ENCODE measurements around the gene LGALS1. TPM values are rescaled to one million over a fixed set of nuclear protein-coding genes. Genes with fewer than 3 reads are reported as not detected.

Gene LGALS1
- total and polyA plus RNA-seq, 9 of the 15 experiments (the other 6 are each of a cell fraction or from before 2014, with no cell fraction given): 160 to 800 (median 330) TPM

- no peak overlapping the region for H2AFZ ChIP-seq (ENCODE audit: low read depth, low read length)
- TF ChIP-seq USF2 (CRISPR knock-in tag; IDR thresholded peaks at IDR 0.05) (peak; percentile 26; the same call in 1 of the 2 replicates), SPI1 (IDR thresholded peaks at IDR 0.05; ENCODE audit: borderline replicate concordance, low read depth, low read length) (peak; percentile 77), PRMT5 (CRISPR knock-in tag; IDR thresholded peaks at IDR 0.05) (no peak)
- H3K27me3 ChIP-seq (ENCODE audit: control insufficient read depth in 2 of 2, insufficient read depth in 2 of 2, low read length in 2 of 2): 0 out of 5 replicates have a peak, but pooled peaks cover 0 to 4% of the 10 kb centered on the region in 2 experiments
- no peaks in the 10 kb centered on the region for H3K36me3 ChIP-seq (ENCODE audit: control insufficient read depth, insufficient read depth, low read length)
- no peaks in the 10 kb centered on the region for H3K9me3 ChIP-seq (replicated peaks; ENCODE audit: control insufficient read depth, insufficient read depth, low read depth, low read length)
- in situ Hi-C loops (cut with MboI) (no loop called here), intact Hi-C loops (cut with micrococcal nuclease) (no loop called here)
- CTCF ChIA-PET (ENCODE audit: low intra/inter-chr PET ratio): no interaction called here
- no peaks in the 10 kb centered on the region for H3K79me2 ChIP-seq (ENCODE audit: control insufficient read depth, insufficient read depth, low read length)
- H3K4me1 ChIP-seq (replicated peaks in 1 of 2; ENCODE audit: control insufficient read depth in 2 of 2, insufficient read depth in 2 of 2, low read length in 2 of 2): peaks cover 0 to 23% of the 10 kb centered on the region in 2 experiments; a peak in 2 of 5 replicates
- ATAC-seq (no peak), DNase-seq (ENCODE audit: extremely low read depth in 1 of 4, low spot score in 3 of 4) (no peak), FAIRE-seq (no peak)
- no peak overlapping the region for H3K4me3 ChIP-seq
- H3K9ac ChIP-seq (ENCODE audit: insufficient read depth in 1 of 2, low read depth in 2 of 2, low read length in 2 of 2): no peak overlapping the region
- POLR2A ChIA-PET: interaction anchor here (0.6 kb wide), 1 partner anchor 12 kb away, joined by 3 read pairs; the partner anchor contains the start of gene TRIOBP
- no TSS peak for BruUV-seq (replicated peaks)
- H3K27ac ChIP-seq (ENCODE audit: extremely low read depth, low read depth, low read length): no peak overlapping the region
- WGBS (ENCODE audit: insufficient coverage, low coverage, missing lambda C conversion rate): 52% methylated on average over 18 of the region's 25 CpGs
- H4K20me1 ChIP-seq (replicated peaks; ENCODE audit: control insufficient read depth, insufficient read depth, low read length): no peaks in the 10 kb centered on the region
- H3K4me2 ChIP-seq (ENCODE audit: insufficient read depth, low read length): no peak overlapping the region
- H3K9me1 ChIP-seq (ENCODE audit: control insufficient read depth, insufficient read depth, low read length): no peaks in the 10 kb centered on the region
These were observed 33.4 kb downstream of the LGALS1 start for GRCh38 chr22:37708580-37709444.

- FAIRE-seq: no peak
- H3K4me3 ChIP-seq: no peak overlapping the region
- H3K9ac ChIP-seq (ENCODE audit: insufficient read depth in 1 of 2, low read depth in 2 of 2, low read length in 2 of 2): no peak overlapping the region
- no peaks in the 10 kb centered on the region for H3K79me2 ChIP-seq (ENCODE audit: control insufficient read depth, insufficient read depth, low read length)
- POLR2A ChIA-PET: no interaction called here
- CTCF ChIA-PET (ENCODE audit: low intra/inter-chr PET ratio): no interaction called here
- H3K36me3 ChIP-seq (ENCODE audit: control insufficient read depth, insufficient read depth, low read length): no peaks in the 10 kb centered on the region
- H3K9me3 ChIP-seq (replicated peaks; ENCODE audit: control insufficient read depth, insufficient read depth, low read depth, low read length): no peaks in the 10 kb centered on the region
- peaks cover 0 to 23% of the 10 kb centered on the region in 2 experiments; a peak in 2 of 5 replicates for H3K4me1 ChIP-seq (replicated peaks in 1 of 2; ENCODE audit: control insufficient read depth in 2 of 2, insufficient read depth in 2 of 2, low read length in 2 of 2)
- H3K4me2 ChIP-seq (ENCODE audit: insufficient read depth, low read length): no peak overlapping the region
- no peak for ATAC-seq
- in situ Hi-C loops (cut with MboI) (no loop called here), intact Hi-C loops (cut with micrococcal nuclease) (no loop called here)
- H3K27ac ChIP-seq (ENCODE audit: extremely low read depth, low read depth, low read length): no peak overlapping the region
- H4K20me1 ChIP-seq (replicated peaks; ENCODE audit: control insufficient read depth, insufficient read depth, low read length): no peaks in the 10 kb centered on the region
- 74% methylated on average over 6 of the region's 15 CpGs for WGBS (ENCODE audit: insufficient coverage, low coverage, missing lambda C conversion rate)
- no peaks in the 10 kb centered on the region for H3K9me1 ChIP-seq (ENCODE audit: control insufficient read depth, insufficient read depth, low read length)
- no peak overlapping the region for H2AFZ ChIP-seq (ENCODE audit: low read depth, low read length)
- no peak for DNase-seq (ENCODE audit: extremely low read depth in 1 of 4, low spot score in 3 of 4)
- no TSS peak for BruUV-seq (replicated peaks)
- H3K27me3 ChIP-seq (ENCODE audit: control insufficient read depth in 2 of 2, insufficient read depth in 2 of 2, low read length in 2 of 2): no peaks in the 10 kb centered on the region
- TF ChIP-seq POLR2AphosphoS5 (IDR thresholded peaks at IDR 0.05; ENCODE audit: control insufficient read depth, insufficient read depth, low read depth, low read length) (no peak), ZNF133 (CRISPR knock-in tag; IDR thresholded peaks at IDR 0.05) (no peak), ELK1 (CRISPR knock-in tag; IDR thresholded peaks at IDR 0.05) (no peak), EZH2 (IDR thresholded peaks at IDR 0.05; ENCODE audit: borderline replicate concordance, low read depth, low read length) (no peak), NCOA4 (IDR thresholded peaks at IDR 0.05; ENCODE audit: partially characterized antibody) (no peak), SRSF3 (IDR thresholded peaks at IDR 0.05; ENCODE audit: insufficient read depth, low read length) (no peak)
These were observed 34.0 kb downstream of the LGALS1 start for GRCh38 chr22:37709445-37709765.

Measured in K562 (cell line).